ENCODE measurements around the gene METTL3. TPM values are rescaled to one million over a fixed set of nuclear protein-coding genes. Genes with fewer than 3 reads are reported as not detected.
A peak's percentile ranks its signal among the peaks of the same experiment; 100 is the strongest.

The METTL3 gene
- total and polyA plus RNA-seq, 4 experiments from 2014 or later, result 20.1 to 98.9 (median 60.6) TPM

- Mint-ChIP-seq H3K27ac (peak overlapping the region; percentile 95 to 100 (median 100)), H3K4me1 (peaks cover 29 to 58% (median 43%) of the 10 kb centered on the region in 4 donors)
Observed at GRCh38 chr14:21476523-21476924, 34.6 kb downstream of the METTL3 start.

DNA sequence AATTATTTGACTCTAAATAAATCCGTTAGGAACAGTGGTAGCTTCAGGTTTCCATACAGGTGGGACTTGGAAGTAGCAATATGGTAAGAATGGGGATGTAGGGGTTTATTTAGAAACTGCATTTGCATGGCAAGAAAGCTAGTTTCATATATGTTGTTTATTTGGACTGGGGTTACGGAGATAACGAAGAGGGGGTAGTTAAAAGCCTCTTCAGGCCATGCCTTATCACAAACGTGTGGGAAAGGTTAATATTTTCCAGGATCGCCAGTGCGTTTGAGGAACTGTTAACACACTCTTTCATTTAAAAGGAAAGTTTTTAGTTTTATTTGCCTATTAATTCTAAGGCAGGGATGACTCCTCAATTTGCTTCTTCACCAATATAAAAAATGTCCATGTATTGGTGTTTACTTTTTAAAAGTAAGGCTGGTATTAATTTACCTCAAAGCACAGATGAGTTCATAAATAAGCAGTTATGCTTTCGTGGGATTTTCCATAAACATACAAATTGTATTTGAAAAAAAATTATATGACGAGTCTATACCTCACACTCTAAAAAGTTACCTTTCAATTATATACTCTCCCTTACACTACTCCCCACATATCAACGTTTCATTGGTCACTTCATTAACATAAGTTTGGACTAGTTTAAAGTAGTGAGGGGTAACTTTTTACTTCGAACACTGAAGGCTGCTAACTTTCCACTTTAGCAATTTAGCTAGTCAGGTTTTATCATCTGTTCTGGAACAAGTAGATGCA lies 35.2 kb downstream of the METTL3 start:
- Mint-ChIP-seq H3K4me1 (peaks cover 26 to 55% (median 41%) of the 10 kb centered on the region in 4 donors), H3K27ac (peak overlapping the region; percentile 95 to 100 (median 100)), H3K27me3 (no peaks in the 10 kb centered on the region), H3K36me3 (peaks cover 23 to 38% of the 10 kb centered on the region in 2 donors), H3K4me3 (peak overlapping the region; percentile 98 to 100 (median 100)), H3K9me3 (peaks cover 0 to 4% (median 0%) of the 10 kb centered on the region in 8 donors)
- ChIA-PET CTCF (ENCODE audit: partially characterized antibody) (interaction anchor here (1.7 to 3.5 kb wide), 7 partner anchors 10 to 39 kb away, joined by 6 to 44 read pairs (median 12); partner anchors contain the start of genes CHD8 and METTL3), POLR2A (ENCODE audit: partially characterized antibody) (interaction anchor here (0.6 to 4.6 kb wide), 11 partner anchors 9 to 93 kb away, joined by 3 to 65 read pairs (median 9); partner anchors contain the start of genes CHD8, METTL3 and SUPT16H)
- Histone ChIP-seq H3K27me3 (ENCODE audit: insufficient read depth, low read length) (no peaks in the 10 kb centered on the region), H3K36me3 (ENCODE audit: insufficient read depth, low read length) (no peaks in the 10 kb centered on the region), H3K4me3 (ENCODE audit: low read length in 2 of 2) (peak overlapping the region; percentile 69 to 82), H3K9me3 (ENCODE audit: control insufficient read depth in 1 of 2, low read length in 2 of 2) (no peaks in the 10 kb centered on the region), H3K27ac (ENCODE audit: low read depth, low read length) (peak overlapping the region; percentile 81), H3K4me1 (ENCODE audit: insufficient read depth, low read length) (peaks cover 27% of the 10 kb centered on the region)
- no peak for DNase-seq
- intact Hi-C loops (cut with micrococcal nuclease), result loop anchor here (1.0 to 5.0 kb wide), 2 partner anchors 92 to 244 kb away; partner anchors contain the start of gene SUPT16H

More at GRCh38 chr14:21476523-21476924, 34.6 kb downstream of the METTL3 start:
- no peaks in the 10 kb centered on the region for H3K27me3 ChIP-seq (ENCODE audit: insufficient read depth, low read length)
- Mint-ChIP-seq H3K36me3 (peaks cover 26 to 40% of the 10 kb centered on the region in 2 donors), H3K27me3 (no peaks in the 10 kb centered on the region), H3K9me3 (peaks cover 0 to 4% (median 0%) of the 10 kb centered on the region in 8 donors), H3K4me3 (peak overlapping the region; percentile 98 to 100 (median 100))
- no peaks in the 10 kb centered on the region for H3K36me3 ChIP-seq (ENCODE audit: insufficient read depth, low read length)
- H3K27ac ChIP-seq (ENCODE audit: low read depth, low read length), result peak overlapping the region; percentile 81
- intact Hi-C loops (cut with micrococcal nuclease), result loop anchor here (1.0 to 5.0 kb wide), 2 partner anchors 92 to 244 kb away; partner anchors contain the start of gene SUPT16H
- H3K9me3 ChIP-seq (ENCODE audit: control insufficient read depth in 1 of 2, low read length in 2 of 2), result no peaks in the 10 kb centered on the region
- H3K4me3 ChIP-seq (ENCODE audit: low read length in 2 of 2), result peak overlapping the region; percentile 69 to 82
- ChIA-PET CTCF (ENCODE audit: partially characterized antibody) (interaction anchor here (0.6 to 3.5 kb wide), 8 partner anchors 10 to 1585 kb away, joined by 3 to 44 read pairs (median 10); partner anchors contain the start of genes CHD8 and METTL3), POLR2A (ENCODE audit: partially characterized antibody) (interaction anchor here (0.6 to 4.6 kb wide), 13 partner anchors 10 to 224 kb away, joined by 3 to 65 read pairs (median 8); partner anchors contain the start of genes CHD8, METTL3 and SUPT16H)
- H3K4me1 ChIP-seq (ENCODE audit: insufficient read depth, low read length), result peaks cover 27% of the 10 kb centered on the region
- no peak for DNase-seq

- Histone ChIP-seq H3K9me3 (ENCODE audit: control insufficient read depth in 1 of 2, low read length in 2 of 2) (no peaks in the 10 kb centered on the region), H3K27ac (ENCODE audit: low read depth, low read length) (no peak overlapping the region), H3K36me3 (ENCODE audit: insufficient read depth, low read length) (peaks cover 18% of the 10 kb centered on the region), H3K4me3 (ENCODE audit: low read length in 2 of 2) (no peak overlapping the region), H3K27me3 (ENCODE audit: insufficient read depth, low read length) (no peaks in the 10 kb centered on the region), H3K4me1 (ENCODE audit: insufficient read depth, low read length) (no peaks in the 10 kb centered on the region)
- no peaks in the 10 kb centered on the region for H3K9me3 Mint-ChIP-seq
- no peak overlapping the region for H3K27ac Mint-ChIP-seq
- ChIA-PET POLR2A (ENCODE audit: partially characterized antibody) (interaction anchor here (1.2 kb wide), 1 partner anchor 9 kb away, joined by 3 read pairs; no protein-coding TSS in a partner anchor), CTCF (ENCODE audit: partially characterized antibody) (interaction anchor here (3.2 kb wide), 1 partner anchor 9 kb away, joined by 13 read pairs; the partner anchor contains the start of genes RAB2B and TOX4)
- no peaks in the 10 kb centered on the region for H3K27me3 Mint-ChIP-seq
- intact Hi-C loops (cut with micrococcal nuclease), result no loop called here
- H3K36me3 Mint-ChIP-seq, result peaks cover 43 to 56% of the 10 kb centered on the region in 2 donors
- no peak for DNase-seq
- H3K4me1 Mint-ChIP-seq, result peaks cover 0 to 5% (median 2%) of the 10 kb centered on the region in 4 donors
- no peak overlapping the region for H3K4me3 Mint-ChIP-seq
Observed at GRCh38 chr14:21467616-21468015, 43.5 kb downstream of the METTL3 start.

DNA sequence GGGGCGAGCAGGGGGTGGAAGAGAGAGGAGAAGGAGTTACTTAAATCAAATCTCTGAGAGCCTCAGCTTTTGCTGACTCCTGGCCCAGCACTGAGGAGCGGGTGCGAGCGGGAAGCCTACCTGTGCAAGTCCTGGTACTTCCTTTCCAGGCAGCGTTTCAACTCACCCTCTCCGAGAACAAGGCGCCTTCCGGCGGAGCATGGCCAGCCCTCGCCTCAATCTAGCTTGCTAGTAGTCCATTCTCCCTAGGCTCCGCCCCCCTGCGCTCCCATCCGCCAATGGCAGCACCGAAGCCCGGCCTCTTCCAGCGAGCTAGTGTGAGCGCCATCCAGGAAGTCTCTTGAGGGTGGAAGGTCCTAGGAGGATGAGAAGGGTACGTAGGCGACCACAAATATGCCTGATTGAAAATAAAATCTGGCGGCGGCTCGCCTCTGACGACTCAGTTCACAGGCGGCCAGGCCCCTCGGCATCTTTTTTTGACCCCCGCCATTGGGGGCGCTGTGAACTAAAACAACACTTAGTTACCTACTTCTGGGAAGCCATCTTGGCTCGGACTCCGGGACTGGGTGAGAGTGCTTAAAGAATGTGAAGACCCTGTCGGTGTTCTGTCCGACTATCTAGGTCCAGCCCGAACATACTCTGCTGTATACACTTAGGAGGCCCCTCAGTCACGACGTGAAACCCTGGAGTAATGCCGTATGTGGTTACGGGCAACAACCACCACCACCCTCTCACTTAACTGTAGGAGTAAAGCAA lies 55.0 kb downstream of the METTL3 start, which contains the start of gene CHD8:
Gene CHD8 (minus strand): TSS at position 212 of the 756 bp plus-strand sequence. CDS start 24,480 bp downstream, outside the sequence.
- intact Hi-C loops (cut with micrococcal nuclease), result loop anchor here (1.0 kb wide), 7 partner anchors 19 to 187 kb away; partner anchors contain the start of genes HNRNPC, METTL3, SUPT16H and TOX4
- peak; percentile 99 to 100 (median 100) for DNase-seq
- no peaks in the 10 kb centered on the region for H3K27me3 Mint-ChIP-seq
- H3K4me1 Mint-ChIP-seq, result peaks cover 23 to 46% (median 34%) of the 10 kb centered on the region in 4 donors
- CTCF ChIA-PET (ENCODE audit: partially characterized antibody), result interaction anchor here (0.6 to 5.7 kb wide), 20 partner anchors 10 to 1520 kb away, joined by 3 to 82 read pairs (median 4); partner anchors contain the start of genes METTL3, RAB2B, SALL2 and SUPT16H
- H3K27me3 ChIP-seq (ENCODE audit: insufficient read depth, low read length), result no peaks in the 10 kb centered on the region
- peak within 1 kb of the TSS; percentile 94 to 100 (median 99) for H3K27ac Mint-ChIP-seq
- H3K36me3 Mint-ChIP-seq, result peaks cover 7 to 46% of the 10 kb centered on the region in 2 donors
- H3K4me1 ChIP-seq (ENCODE audit: insufficient read depth, low read length), result peaks cover 47% of the 10 kb centered on the region
- peaks cover 9% of the 10 kb centered on the region for H3K36me3 ChIP-seq (ENCODE audit: insufficient read depth, low read length)
- peak within 1 kb of the TSS; percentile 88 for H3K27ac ChIP-seq (ENCODE audit: low read depth, low read length)
- H3K4me3 Mint-ChIP-seq, result peak within 1 kb of the TSS; percentile 93 to 99 (median 96)
- POLR2A ChIA-PET (ENCODE audit: partially characterized antibody), result interaction anchor here (0.6 to 6.1 kb wide), 24 partner anchors 9 to 1310 kb away, joined by 3 to 171 read pairs (median 4); partner anchors contain the start of genes APEX1, DAD1, METTL3 and PARP2
- H3K9me3 Mint-ChIP-seq, result no peaks in the 10 kb centered on the region
- H3K4me3 ChIP-seq (ENCODE audit: low read length in 2 of 2), result peak within 1 kb of the TSS; percentile 75 to 77
- no peaks in the 10 kb centered on the region for H3K9me3 ChIP-seq (ENCODE audit: control insufficient read depth in 1 of 2, low read length in 2 of 2)

DNA sequence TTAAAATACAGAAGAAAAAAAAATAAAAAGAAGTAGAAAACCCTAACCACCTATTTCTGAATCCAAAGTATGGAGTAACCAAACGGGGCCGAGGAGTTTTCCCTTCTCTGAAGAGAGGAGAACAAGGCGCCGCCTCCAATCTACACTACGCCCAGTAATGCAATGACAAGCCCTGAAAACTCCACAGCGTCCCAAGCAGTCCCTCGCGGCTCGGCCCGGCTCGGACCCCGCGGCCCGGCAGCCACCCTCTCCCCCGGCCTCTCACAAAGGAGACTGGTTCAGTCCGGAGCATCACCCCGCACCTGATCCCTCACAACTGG lies 55.6 kb downstream of the METTL3 start:
- H3K27me3 Mint-ChIP-seq, result no peaks in the 10 kb centered on the region
- Histone ChIP-seq H3K9me3 (ENCODE audit: control insufficient read depth in 1 of 2, low read length in 2 of 2) (no peaks in the 10 kb centered on the region), H3K4me3 (ENCODE audit: low read length in 2 of 2) (peak overlapping the region; percentile 43 to 77), H3K36me3 (ENCODE audit: insufficient read depth, low read length) (peaks cover 5% of the 10 kb centered on the region), H3K27ac (ENCODE audit: low read depth, low read length) (peak overlapping the region; percentile 88), H3K4me1 (ENCODE audit: insufficient read depth, low read length) (peaks cover 51% of the 10 kb centered on the region), H3K27me3 (ENCODE audit: insufficient read depth, low read length) (no peaks in the 10 kb centered on the region)
- peak overlapping the region; percentile 93 to 99 (median 96) for H3K4me3 Mint-ChIP-seq
- H3K36me3 Mint-ChIP-seq, result peaks cover 4 to 46% of the 10 kb centered on the region in 2 donors
- ChIA-PET CTCF (ENCODE audit: partially characterized antibody) (interaction anchor here (0.8 to 5.7 kb wide), 15 partner anchors 10 to 225 kb away, joined by 3 to 82 read pairs (median 6); partner anchors contain the start of genes METTL3, RAB2B, SALL2 and TOX4), POLR2A (ENCODE audit: partially characterized antibody) (interaction anchor here (0.7 to 6.1 kb wide), 19 partner anchors 11 to 1310 kb away, joined by 3 to 171 read pairs (median 5); partner anchors contain the start of genes APEX1, DAD1, METTL3 and PARP2)
- peaks cover 26 to 51% (median 38%) of the 10 kb centered on the region in 4 donors for H3K4me1 Mint-ChIP-seq
- no peak for DNase-seq
- no peaks in the 10 kb centered on the region for H3K9me3 Mint-ChIP-seq
- intact Hi-C loops (cut with micrococcal nuclease), result no loop called here
- H3K27ac Mint-ChIP-seq, result peak overlapping the region; percentile 94 to 100 (median 99)

- POLR2A ChIA-PET (ENCODE audit: partially characterized antibody), result interaction anchor here (0.6 to 6.1 kb wide), 14 partner anchors 9 to 1311 kb away, joined by 3 to 171 read pairs (median 7); partner anchors contain the start of genes APEX1, DAD1, METTL3 and RAB2B
- no peaks in the 10 kb centered on the region for H3K9me3 Mint-ChIP-seq
- Histone ChIP-seq H3K4me1 (ENCODE audit: insufficient read depth, low read length) (peaks cover 56% of the 10 kb centered on the region), H3K9me3 (ENCODE audit: control insufficient read depth in 1 of 2, low read length in 2 of 2) (no peaks in the 10 kb centered on the region), H3K4me3 (ENCODE audit: low read length in 2 of 2) (peak overlapping the region; percentile 43 to 77), H3K27me3 (ENCODE audit: insufficient read depth, low read length) (no peaks in the 10 kb centered on the region), H3K36me3 (ENCODE audit: insufficient read depth, low read length) (peaks cover 3% of the 10 kb centered on the region), H3K27ac (ENCODE audit: low read depth, low read length) (peak overlapping the region; percentile 88)
- peak; percentile 26 to 73 (median 33) for DNase-seq
- H3K4me3 Mint-ChIP-seq, result peak overlapping the region; percentile 93 to 99 (median 96)
- peaks cover 4 to 48% of the 10 kb centered on the region in 2 donors for H3K36me3 Mint-ChIP-seq
- peak overlapping the region; percentile 94 to 100 (median 99) for H3K27ac Mint-ChIP-seq
- intact Hi-C loops (cut with micrococcal nuclease), result no loop called here
- peaks cover 30 to 57% (median 43%) of the 10 kb centered on the region in 4 donors for H3K4me1 Mint-ChIP-seq
- no peaks in the 10 kb centered on the region for H3K27me3 Mint-ChIP-seq
- CTCF ChIA-PET (ENCODE audit: partially characterized antibody), result interaction anchor here (1.0 to 5.7 kb wide), 9 partner anchors 11 to 190 kb away, joined by 3 to 82 read pairs (median 7); partner anchors contain the start of genes METTL3, RAB2B, SALL2 and TOX4
Observed at GRCh38 chr14:21454843-21455544, 56.1 kb downstream of the METTL3 start.
